KOPT-K1 (cell line): ENCODE results near the gene IGSF9B.

Experiments used
- H3K27ac ChIP-seq: fragments of 200-600 bp; sonication (generic); 2 replicates; pipeline ENCODE4 v1.5.1; 2016; ENCODE audit warnings: antibody characterized with exemption, mild to moderate bottlenecking, low read depth, low read length; ENCODE audit not compliant: poor library complexity, severe bottlenecking
- H3K36me3 ChIP-seq: fragments of 200-600 bp; sonication (generic); 2 replicates; pipeline ENCODE4 v1.5.1; 2017; ENCODE audit warnings: antibody characterized with exemption, mild to moderate bottlenecking, low read length, moderate library complexity; ENCODE audit not compliant: insufficient read depth
- H3K9me3 ChIP-seq: fragments of 200-600 bp; sonication (generic); 2 replicates; pipeline ENCODE4 v1.5.1; 2017; ENCODE audit warnings: antibody characterized with exemption, low read length, mild to moderate bottlenecking; ENCODE audit not compliant: insufficient read depth, poor library complexity, severe bottlenecking

Gene IGSF9B

DNA sequence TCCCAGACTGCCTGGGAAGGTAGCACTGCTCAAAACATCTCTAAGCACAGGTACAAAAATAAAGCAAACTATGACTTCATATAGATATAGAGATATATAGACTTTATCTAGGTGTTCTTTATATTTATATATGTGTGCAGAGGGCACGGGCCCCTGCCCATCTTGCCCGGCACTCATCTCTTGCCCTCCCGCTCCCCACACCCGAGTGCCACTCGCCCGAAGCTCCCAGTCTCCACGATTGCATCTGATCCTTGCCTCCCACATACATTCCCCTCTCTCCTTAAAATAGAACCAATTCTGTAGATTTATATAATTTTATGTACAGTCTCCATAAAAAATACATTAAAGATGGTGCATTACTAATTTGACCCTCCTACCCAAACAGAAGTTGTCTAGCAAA, 55.5 kb downstream of the IGSF9B start:
- Histone ChIP-seq H3K9me3 (no peaks in the 10 kb centered on the region), H3K27ac (no peak overlapping the region), H3K36me3 (no peaks in the 10 kb centered on the region)

DNA sequence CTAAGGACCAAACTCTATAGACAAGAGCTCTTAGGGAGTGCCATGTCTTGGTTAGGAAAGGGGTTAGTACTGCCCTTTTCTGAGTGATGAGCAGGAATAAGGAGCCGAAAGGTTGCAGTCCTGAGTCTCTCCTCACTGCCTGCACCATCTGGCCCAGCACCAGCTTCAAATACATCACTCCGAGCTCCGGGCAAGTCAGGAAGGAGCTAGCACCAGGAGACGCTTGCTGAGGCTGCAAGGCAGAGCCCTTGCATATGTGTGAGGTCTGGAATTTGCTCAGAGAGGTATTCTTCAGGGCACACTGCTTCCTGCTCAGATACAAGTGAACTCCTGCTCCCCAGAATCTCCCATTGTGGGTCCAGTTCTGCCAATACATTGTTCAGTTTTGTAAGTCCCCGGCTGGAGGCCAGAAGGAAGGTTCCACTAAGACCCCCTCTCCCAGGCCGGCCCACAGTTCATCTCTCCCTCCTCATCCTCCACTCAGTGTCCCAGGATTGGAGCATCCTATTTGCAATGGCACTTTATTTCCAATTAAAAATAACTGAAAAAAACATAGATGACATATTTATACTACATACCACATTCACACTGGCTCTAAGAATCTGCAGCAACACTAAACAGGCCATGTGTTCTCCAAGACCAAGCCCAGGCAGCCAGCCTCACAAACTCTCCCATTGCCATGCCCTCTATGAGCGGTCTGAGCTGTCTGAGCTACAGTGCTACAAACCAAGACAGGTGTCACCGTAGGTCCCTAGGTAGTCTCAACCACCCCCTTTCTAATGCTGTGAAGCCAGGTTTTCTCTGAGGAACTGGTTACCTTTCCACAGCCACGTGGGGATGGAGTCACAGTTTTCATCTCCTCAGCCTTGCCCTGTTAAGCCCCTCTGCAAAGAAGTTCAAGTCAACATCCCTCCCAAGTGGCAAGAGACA, 56.3 kb downstream of the IGSF9B start:
- Histone ChIP-seq H3K9me3 (no peaks in the 10 kb centered on the region), H3K27ac (no peak overlapping the region), H3K36me3 (no peaks in the 10 kb centered on the region)

DNA sequence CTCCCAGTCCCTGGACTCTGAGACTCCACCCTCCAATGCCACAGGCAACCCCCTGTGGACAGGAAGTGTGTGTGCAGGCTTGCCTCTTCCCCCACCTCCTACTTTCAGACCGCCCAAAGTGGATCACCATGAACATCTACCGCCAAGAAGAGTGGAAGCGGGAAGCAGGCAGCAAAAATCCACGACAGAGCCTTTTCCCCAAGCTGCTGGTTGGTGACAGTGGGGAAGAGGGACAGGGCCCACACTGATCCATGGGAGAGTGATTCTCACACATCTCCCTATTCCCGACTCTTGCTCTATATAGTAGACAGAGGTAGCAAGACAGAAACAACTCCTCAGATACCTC, 58.0 kb downstream of the IGSF9B start:
- Histone ChIP-seq H3K36me3 (no peaks in the 10 kb centered on the region), H3K27ac (no peak overlapping the region), H3K9me3 (no peaks in the 10 kb centered on the region)

DNA sequence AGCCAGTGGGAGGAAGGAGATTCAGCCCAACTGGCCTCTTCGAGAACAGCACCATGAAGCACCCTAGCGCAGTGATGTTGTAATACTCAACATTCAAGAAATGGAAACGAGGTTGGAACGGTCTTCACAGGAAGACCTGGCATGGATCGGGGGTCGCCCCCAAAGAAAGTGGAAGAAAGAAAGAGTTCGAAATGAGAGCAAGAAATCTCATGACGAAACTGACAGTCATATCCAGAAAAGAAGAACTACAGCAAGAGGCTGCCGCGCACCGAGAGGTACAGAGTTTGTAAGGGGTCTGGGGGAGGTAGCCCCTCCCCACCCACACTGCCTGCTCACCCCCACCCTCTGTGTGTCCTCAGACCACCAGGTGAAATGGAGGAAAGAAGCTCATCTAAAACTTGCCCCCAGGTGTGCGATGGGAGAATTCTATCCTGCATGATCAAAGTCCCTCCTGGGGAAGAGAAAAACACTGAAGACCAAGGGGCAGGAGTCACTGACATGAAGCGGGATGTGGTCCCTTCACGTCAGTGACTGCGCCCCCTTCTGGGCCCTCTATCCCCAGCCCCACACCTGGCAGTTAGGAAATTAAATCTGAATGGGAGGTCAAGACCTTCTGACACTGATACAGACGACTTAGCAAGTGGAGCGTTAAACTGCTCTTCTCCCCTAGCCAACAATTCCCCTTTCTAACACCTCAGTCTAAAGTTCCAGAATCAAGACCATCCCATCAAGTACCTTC, 58.6 kb downstream of the IGSF9B start:
- Histone ChIP-seq H3K36me3 (no peaks in the 10 kb centered on the region), H3K27ac (no peak overlapping the region), H3K9me3 (no peaks in the 10 kb centered on the region)

DNA sequence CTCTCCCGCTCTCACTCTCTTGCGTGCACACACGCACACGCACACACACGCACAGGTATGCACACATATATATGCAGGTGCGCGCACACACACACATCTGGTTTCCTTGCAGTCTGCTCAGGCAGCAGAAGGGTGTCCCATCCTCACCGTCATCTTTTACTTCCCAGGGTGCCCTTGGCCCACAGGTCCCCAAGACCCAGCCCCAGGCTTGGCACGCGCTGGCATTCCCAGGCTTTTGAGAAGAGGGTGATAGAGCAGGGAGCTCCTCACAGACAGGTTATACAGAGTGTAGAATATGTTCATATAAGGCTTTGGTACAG, 59.5 kb downstream of the IGSF9B start:
- H3K27ac ChIP-seq = no peak overlapping the region
- no peaks in the 10 kb centered on the region for H3K36me3 ChIP-seq
- H3K9me3 ChIP-seq = no peaks in the 10 kb centered on the region

DNA sequence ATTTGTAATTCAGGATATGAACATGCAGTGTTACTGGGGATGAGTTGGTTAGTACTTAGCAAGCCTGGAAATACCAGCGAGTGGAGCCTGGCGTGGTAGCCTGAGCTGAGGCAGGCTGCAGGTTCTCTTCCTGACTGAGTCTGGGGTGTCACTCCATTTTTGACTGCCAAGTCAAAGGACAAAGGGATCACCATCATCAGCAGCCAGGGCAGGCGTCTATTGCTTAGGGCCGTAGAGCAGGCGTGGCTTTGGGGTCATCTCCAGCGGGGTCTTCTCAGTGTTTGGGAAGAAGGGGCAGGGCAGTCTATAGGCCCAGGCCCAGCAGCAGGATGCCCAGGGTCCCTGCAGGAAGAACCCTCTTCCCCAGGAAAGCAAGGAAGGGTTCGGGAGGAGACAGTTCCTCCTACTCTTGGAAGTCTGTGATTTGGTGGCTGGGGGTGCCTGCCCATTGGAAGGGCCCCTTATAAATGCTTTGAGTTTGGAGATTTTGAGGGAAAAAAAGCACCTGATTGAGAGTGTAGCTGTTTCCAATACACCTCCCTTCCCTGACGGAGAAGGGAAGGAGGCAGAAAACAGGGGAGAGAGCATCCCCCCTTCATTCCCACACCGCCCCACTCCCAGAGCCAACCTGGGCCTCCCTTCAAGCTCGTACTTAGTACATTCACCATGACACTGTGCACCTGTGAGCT, 60.0 kb downstream of the IGSF9B start:
- Histone ChIP-seq H3K27ac (no peak overlapping the region), H3K36me3 (no peaks in the 10 kb centered on the region), H3K9me3 (no peaks in the 10 kb centered on the region)

DNA sequence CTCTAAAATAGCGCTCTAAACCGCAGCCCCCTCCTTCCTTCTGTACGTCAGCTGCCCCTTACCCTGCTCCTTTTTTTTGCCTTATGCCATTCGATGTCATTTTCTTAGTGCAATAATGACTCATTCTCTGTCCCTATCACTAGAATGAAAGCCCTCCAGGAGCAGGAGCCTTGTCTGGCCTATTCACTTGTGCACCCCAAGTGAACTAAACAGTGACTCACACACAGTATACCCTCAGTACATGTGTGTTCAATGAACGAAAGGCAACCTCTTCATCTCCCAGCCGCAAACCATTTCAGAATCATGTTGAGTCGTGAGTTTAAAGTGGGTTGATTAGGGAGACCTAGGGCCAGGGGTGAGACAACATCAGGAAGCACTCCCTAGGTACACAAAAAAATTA, 60.7 kb downstream of the IGSF9B start:
- Histone ChIP-seq H3K36me3 (no peaks in the 10 kb centered on the region), H3K9me3 (no peaks in the 10 kb centered on the region), H3K27ac (no peak overlapping the region)

DNA sequence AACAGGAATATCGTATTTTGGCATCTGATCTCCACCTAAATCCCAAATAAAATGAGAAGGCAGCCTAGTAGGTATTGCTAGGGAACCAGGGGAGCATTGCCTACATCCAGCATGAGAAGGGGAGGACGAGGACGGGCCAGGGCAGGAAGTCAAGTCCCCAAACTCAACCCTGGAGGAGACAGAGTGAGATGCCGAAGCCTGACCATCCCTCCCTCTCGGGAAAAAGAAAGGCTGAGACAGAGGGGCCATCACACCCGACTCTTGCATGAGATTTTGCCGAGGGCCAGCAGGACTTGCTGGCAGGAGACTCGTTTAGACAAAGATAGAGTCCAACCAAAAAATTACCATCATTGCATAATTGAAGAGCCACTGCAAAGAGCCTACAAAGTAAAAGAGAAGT, 61.2 kb downstream of the IGSF9B start:
- Histone ChIP-seq H3K9me3 (no peaks in the 10 kb centered on the region), H3K36me3 (no peaks in the 10 kb centered on the region), H3K27ac (no peak overlapping the region)

DNA sequence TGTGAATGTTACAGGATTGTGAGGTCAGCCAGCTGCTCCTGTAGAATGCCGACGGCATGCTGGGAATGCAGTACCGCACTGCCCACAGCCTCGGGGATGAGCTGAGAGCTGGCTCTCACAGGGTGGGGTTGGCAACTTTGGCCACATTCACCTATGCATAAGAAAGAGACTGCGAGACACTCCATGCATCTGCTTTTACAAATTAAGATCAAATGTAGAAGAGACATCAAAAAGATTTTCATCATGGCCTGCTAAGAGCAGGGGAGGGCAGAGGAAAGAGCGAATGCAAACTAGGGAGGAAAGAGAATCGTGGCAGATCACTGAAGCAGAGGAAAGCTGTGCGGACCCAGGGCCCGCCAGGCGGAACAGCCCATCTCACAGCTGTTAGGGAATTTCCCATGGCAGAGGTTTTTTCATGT, 61.7 kb downstream of the IGSF9B start:
- Histone ChIP-seq H3K27ac (no peak overlapping the region), H3K36me3 (no peaks in the 10 kb centered on the region), H3K9me3 (no peaks in the 10 kb centered on the region)

DNA sequence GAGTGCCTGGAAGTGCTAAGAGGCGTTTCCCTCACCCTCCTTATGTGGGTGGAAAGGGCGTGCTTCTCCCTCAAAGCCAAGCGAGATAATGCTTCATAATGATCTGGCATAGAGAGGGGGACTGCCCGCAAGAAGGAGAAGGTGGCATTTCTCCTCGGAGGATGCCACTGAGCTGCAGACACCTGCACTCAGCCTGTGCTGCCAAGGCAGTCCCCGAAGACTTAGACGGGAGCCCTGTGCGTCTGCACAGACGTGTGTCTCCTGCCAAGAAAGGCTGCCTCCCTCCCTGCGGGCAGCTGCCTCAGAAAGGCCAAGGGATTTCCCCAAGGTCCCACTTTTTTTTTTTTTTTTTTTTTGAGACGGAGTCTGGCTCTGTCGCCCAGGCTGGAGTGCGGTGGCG, 63.4 kb downstream of the IGSF9B start:
- Histone ChIP-seq H3K9me3 (no peaks in the 10 kb centered on the region), H3K27ac (no peak overlapping the region), H3K36me3 (no peaks in the 10 kb centered on the region)

DNA sequence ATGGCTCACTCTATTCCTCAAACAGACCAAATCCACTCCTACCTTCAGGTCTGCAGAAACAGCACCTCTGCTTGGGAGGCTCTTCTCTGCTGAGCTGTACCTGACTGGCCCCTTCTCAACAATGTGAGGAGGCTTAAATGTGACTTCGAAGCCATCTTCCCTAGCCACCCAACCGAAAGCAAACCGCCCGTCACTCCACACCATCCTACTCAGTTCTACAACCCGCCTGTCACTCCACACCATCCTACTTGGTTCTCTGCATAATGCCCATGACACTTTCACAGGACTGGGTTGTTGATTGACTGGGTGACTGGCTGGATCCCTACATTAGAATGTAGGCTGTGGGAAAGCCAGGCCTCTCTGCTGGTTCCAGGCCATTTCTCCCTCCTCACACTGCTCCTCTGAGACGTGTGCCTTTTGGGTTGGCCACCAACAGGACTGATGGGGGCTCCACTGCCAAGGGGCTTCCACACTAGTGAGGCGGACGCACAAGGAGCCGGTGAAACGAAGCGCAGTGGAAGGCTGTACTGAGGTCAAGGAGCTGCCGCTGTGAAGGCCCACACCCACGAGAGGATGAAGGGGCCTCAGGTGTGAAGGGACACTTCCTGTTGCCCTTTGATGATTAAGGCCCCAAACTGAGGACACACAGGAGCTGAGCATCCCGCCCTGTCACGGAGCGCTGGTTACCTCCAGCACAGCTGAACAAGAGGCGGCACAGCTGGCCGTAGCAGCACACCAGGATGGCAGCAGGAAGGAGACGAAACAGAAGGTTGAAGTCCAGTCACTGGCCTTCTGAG, 64.0 kb downstream of the IGSF9B start:
- no peak overlapping the region for H3K27ac ChIP-seq
- no peaks in the 10 kb centered on the region for H3K36me3 ChIP-seq
- no peaks in the 10 kb centered on the region for H3K9me3 ChIP-seq

DNA sequence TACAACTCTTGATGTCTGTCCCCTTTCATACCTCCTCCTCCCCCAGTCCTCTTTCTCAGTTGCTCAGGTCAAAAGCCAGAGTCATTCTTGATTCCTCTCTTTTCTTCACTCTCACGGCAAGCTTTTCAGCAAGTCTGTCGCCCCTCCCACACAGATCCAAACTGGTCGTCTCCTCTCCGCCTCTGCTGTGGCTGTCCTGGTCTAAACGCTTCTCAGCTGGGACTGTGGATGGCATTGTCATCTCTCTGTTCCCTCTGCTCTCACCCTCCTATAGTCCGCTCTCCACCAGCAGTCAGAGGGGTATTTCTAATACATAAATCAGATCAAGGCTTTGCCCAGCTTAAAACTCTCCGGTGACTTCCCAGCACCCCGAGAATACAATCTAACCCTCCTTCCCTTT, 64.6 kb downstream of the IGSF9B start:
- H3K9me3 ChIP-seq = no peaks in the 10 kb centered on the region
- no peaks in the 10 kb centered on the region for H3K36me3 ChIP-seq
- no peak overlapping the region for H3K27ac ChIP-seq

DNA sequence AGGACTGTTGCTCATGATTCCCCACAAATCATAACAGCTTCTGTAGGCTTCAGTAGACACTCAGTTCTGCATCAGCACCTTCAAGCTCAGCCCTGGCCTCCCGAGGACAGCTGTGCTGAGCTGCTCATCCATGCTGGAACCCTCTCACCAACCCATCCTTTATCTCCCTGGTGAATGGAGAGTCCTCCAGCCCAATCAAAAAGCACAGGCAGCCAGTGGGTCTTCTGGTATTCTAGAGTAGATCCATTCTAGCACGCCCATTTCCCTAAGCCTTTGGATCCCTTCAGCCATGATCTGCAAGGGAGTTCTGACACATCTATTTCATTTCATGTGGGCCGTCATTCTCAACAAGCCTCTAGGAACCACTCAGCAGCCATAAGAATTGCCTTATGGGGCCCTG, 66.9 kb downstream of the IGSF9B start:
- Histone ChIP-seq H3K9me3 (peaks cover 5% of the 10 kb centered on the region), H3K36me3 (no peaks in the 10 kb centered on the region), H3K27ac (no peak overlapping the region)

DNA sequence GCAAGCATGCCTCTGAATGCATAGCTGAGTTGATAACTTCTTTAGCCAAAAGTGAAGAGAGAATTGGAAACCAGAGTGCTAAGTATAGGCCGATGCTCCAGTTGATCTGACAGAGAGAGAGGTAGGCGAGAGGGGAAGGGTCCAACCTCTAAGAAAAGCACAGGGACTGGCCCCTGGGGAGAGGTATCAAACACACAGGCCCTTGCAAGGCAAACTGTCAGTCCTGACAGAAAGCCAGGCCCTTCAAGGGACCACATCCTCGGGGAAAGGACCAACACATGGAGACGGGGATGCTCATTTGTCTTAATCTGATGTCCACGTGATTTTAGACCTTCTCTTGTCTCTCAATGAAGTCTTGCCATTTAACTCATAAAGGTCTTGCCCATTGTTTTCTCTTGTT, 67.6 kb downstream of the IGSF9B start:
- H3K36me3 ChIP-seq = no peaks in the 10 kb centered on the region
- H3K9me3 ChIP-seq = peaks cover 5% of the 10 kb centered on the region
- no peak overlapping the region for H3K27ac ChIP-seq
